Caco-2 (cell line): ENCODE measurements around the gene SH2D3A. TPM values are rescaled to one million over a fixed set of nuclear protein-coding genes. Genes with fewer than 3 reads are reported as not detected.

Experiments
- BruUV-seq: library from RNA; stranded (reverse); fragments of 400-500 nt; replicated peaks from 2 replicates; lab custom pipeline; 2021; lab: Mats Ljungman, UMichigan
- CTCF ChIA-PET: fragments of 300-600 bp; sonication (Branson Sonifier 250); formaldehyde crosslinking; loops from one replicate; lab custom pipeline; 2022; ENCODE audit warnings: antibody characterized with exemption; lab: Charles Lee
- POLR2A ChIA-PET: fragments of 300-600 bp; sonication (Branson Sonifier 250); formaldehyde crosslinking; loops from one replicate; lab custom pipeline; 2022; ENCODE audit warnings: antibody characterized with exemption; lab: Charles Lee
- DNase-seq, 2 experiments: peaks; one replicate each; pipeline versions ENCODE4 v3.0.0 to v3.0.0-alpha.2; 2020 to 2022
- H3K27me3 ChIP-seq: replicated peaks from 2 replicates; pipeline ENCODE4 v1.6.0; 2011; ENCODE audit warnings: low read length; ENCODE audit not compliant: control insufficient read depth, insufficient read depth
- H3K36me3 ChIP-seq: 2 replicates; pipeline ENCODE4 v1.5.1; 2011; ENCODE audit warnings: low read length; ENCODE audit not compliant: control insufficient read depth, insufficient read depth
- H3K4me1 ChIP-seq: fragments of 250-450 bp; sonication (Bioruptor Pico); 2 replicates; pipeline ENCODE4 v1.5.1; 2020; ENCODE audit warnings: mild to moderate bottlenecking
- H3K4me3 ChIP-seq: 2 replicates; pipeline ENCODE4 v1.5.1; 2011; ENCODE audit warnings: low read depth, mild to moderate bottlenecking, control low read depth, low read length
- H3K9me3 ChIP-seq: fragments of 250-450 bp; sonication (Bioruptor Pico); 2 replicates; pipeline ENCODE4 v1.5.1; 2020; ENCODE audit warnings: mild to moderate bottlenecking, moderate library complexity
- H3K27ac Mint-ChIP-seq: one replicate; pipeline ENCODE4 v1.8.0; 2022; ENCODE audit warnings: mixed read lengths; ENCODE audit not compliant: unreplicated experiment
- H3K27me3 Mint-ChIP-seq: one replicate; pipeline ENCODE4 v1.8.0; 2022; ENCODE audit warnings: mixed read lengths; ENCODE audit not compliant: insufficient read depth, unreplicated experiment
- H3K36me3 Mint-ChIP-seq: one replicate; pipeline ENCODE4 v1.8.0; 2022; ENCODE audit warnings: mild to moderate bottlenecking, mixed read lengths; ENCODE audit not compliant: insufficient read depth, unreplicated experiment
- H3K4me1 Mint-ChIP-seq: one replicate; pipeline ENCODE4 v1.8.0; 2022; ENCODE audit warnings: low read depth, mixed read lengths; ENCODE audit not compliant: unreplicated experiment
- H3K4me3 Mint-ChIP-seq: one replicate; pipeline ENCODE4 v1.8.0; 2022; ENCODE audit warnings: mild to moderate bottlenecking, moderate library complexity, mixed read lengths; ENCODE audit not compliant: unreplicated experiment
- H3K9me3 Mint-ChIP-seq: one replicate; pipeline ENCODE4 v1.8.0; 2022; ENCODE audit warnings: mixed read lengths; ENCODE audit not compliant: unreplicated experiment
- intact Hi-C: fragments of 100-400 bp; cut with micrococcal nuclease; formaldehyde crosslinking; loops from one replicate; pipeline ENCODE4 v1.10.0; 2022; ENCODE audit not compliant: unreplicated experiment
- total RNA-seq: library from RNA; stranded (reverse); gene quantifications from 2 replicates; pipeline ENCODE4 v1.2.3, GENCODE V29; 2022
- TF ChIP-seq, protein P1 (sequence below), 2 experiments: fragments of 200-600 bp in 1 of 2; IDR thresholded peaks; 1 replicate in 1 of 2; 2 replicates in 1 of 2; pipeline versions ENCODE4 v1.5.1 to v1.8.0; 2011 to 2022; ENCODE audit warnings: antibody characterized with exemption in 1 of 2, control low read depth in 1 of 2, inconsistent platforms in 1 of 2, low read depth in 1 of 2, low read length in 1 of 2, mild to moderate bottlenecking in 1 of 2, moderate library complexity in 1 of 2; ENCODE audit not compliant: insufficient read depth in 1 of 2, severe bottlenecking in 1 of 2, unreplicated experiment in 1 of 2

The SH2D3A gene
- total RNA-seq, 1 experiment from 2014 or later, result 20.5 TPM

DNA sequence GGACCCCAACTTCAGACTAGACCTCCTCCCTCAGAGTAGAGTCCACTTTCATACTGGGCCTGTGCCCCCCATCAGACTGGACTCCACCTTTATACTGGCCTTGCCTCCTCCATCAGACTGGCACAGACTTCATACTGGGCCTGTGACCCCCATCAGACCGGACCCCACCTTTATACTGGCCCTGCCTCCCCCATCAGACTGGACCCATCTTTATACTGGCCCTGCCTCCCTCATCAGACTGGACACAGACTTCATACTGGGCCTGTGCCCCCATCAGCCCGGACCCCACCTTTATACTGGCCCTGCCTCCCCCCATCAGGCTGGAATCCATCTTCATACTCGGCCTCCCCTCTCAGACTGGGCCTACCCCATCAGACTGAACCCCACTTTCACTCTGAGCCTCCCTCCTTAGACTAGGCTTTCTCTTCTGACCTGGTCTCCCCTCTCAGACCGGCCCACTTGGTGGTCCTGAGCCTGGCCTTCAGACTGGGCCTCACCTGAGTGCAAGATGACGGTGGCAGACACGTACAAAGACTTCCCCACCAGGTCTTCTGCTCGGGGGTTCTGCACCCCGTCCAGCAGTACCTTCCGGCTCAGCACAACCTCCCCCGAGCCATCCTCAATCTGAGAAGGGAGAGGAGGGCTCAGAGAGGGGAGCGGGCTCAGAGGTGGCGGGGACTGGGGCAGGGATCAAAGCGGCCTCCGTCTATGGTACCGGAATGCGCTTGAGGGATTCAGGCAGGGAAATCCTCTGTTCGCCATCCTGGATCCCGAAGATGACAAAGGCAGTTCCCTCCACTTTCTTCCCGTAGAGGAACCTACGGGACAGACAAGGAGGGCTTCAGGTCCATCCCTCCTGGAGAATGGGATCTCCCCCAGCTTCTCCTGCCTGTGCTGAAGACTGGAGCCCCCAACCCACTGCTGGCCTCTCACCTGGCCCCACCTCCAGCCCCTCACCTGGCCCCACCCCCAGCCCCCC lies 54.3 kb downstream of the SH2D3A start:
- Histone ChIP-seq H3K9me3 (no peaks in the 10 kb centered on the region), H3K4me3 (no peak overlapping the region), H3K36me3 (no peaks in the 10 kb centered on the region), H3K4me1 (no peaks in the 10 kb centered on the region), H3K27me3 (no peaks in the 10 kb centered on the region)
- H3K27ac Mint-ChIP-seq, result no peak overlapping the region
- peaks cover 6% of the 10 kb centered on the region for H3K36me3 Mint-ChIP-seq
- no peak for DNase-seq
- H3K4me1 Mint-ChIP-seq, result peaks cover 6% of the 10 kb centered on the region
- peaks cover 13% of the 10 kb centered on the region for H3K9me3 Mint-ChIP-seq
- H3K4me3 Mint-ChIP-seq, result no peak overlapping the region
- ChIA-PET POLR2A (no interaction called here), CTCF (no interaction called here)
- BruUV-seq, result no TSS peak
- peaks cover 7% of the 10 kb centered on the region for H3K27me3 Mint-ChIP-seq
- intact Hi-C loops, result no loop called here
- TF ChIP-seq, protein P1, sequence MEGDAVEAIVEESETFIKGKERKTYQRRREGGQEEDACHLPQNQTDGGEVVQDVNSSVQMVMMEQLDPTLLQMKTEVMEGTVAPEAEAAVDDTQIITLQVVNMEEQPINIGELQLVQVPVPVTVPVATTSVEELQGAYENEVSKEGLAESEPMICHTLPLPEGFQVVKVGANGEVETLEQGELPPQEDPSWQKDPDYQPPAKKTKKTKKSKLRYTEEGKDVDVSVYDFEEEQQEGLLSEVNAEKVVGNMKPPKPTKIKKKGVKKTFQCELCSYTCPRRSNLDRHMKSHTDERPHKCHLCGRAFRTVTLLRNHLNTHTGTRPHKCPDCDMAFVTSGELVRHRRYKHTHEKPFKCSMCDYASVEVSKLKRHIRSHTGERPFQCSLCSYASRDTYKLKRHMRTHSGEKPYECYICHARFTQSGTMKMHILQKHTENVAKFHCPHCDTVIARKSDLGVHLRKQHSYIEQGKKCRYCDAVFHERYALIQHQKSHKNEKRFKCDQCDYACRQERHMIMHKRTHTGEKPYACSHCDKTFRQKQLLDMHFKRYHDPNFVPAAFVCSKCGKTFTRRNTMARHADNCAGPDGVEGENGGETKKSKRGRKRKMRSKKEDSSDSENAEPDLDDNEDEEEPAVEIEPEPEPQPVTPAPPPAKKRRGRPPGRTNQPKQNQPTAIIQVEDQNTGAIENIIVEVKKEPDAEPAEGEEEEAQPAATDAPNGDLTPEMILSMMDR (IDR thresholded peaks at IDR 0.05; ENCODE audit: insufficient read depth in 1 of 2, low read depth in 1 of 2, low read length in 1 of 2, severe bottlenecking in 1 of 2, unreplicated experiment in 1 of 2), result no peak

DNA sequence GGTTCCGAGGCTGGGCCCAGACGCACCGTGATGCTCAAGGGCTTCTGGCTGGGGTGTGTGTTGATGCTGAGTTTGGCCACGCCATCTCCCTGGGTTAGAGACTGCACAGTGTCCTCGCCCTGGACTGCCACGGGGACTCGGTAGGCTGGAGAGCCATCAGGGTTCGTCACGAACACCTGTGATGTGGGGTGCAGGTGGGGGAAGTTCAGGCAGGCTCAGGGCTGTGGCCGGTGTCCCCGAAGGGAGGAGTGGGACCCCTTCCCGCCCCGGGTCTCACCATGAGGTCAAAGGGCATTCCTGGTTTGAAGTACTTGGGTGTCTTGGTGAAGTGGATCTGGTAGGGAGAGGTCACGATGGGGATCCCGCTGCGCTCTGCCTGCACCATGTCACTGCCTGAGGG lies 55.0 kb downstream of the SH2D3A start:
- H3K27ac Mint-ChIP-seq, result no peak overlapping the region
- no TSS peak for BruUV-seq
- H3K4me3 Mint-ChIP-seq, result no peak overlapping the region
- Histone ChIP-seq H3K4me3 (no peak overlapping the region), H3K9me3 (no peaks in the 10 kb centered on the region), H3K4me1 (no peaks in the 10 kb centered on the region), H3K36me3 (no peaks in the 10 kb centered on the region), H3K27me3 (no peaks in the 10 kb centered on the region)
- CTCF ChIA-PET, result no interaction called here
- intact Hi-C loops, result no loop called here
- peaks cover 1% of the 10 kb centered on the region for H3K4me1 Mint-ChIP-seq
- H3K9me3 Mint-ChIP-seq, result peaks cover 6% of the 10 kb centered on the region
- H3K27me3 Mint-ChIP-seq, result peaks cover 9% of the 10 kb centered on the region
- no peak for DNase-seq
- POLR2A ChIA-PET, result no interaction called here
- peaks cover 2% of the 10 kb centered on the region for H3K36me3 Mint-ChIP-seq
- TF ChIP-seq, protein P1 (IDR thresholded peaks at IDR 0.05; ENCODE audit: insufficient read depth in 1 of 2, low read depth in 1 of 2, low read length in 1 of 2, severe bottlenecking in 1 of 2, unreplicated experiment in 1 of 2), result no peak

DNA sequence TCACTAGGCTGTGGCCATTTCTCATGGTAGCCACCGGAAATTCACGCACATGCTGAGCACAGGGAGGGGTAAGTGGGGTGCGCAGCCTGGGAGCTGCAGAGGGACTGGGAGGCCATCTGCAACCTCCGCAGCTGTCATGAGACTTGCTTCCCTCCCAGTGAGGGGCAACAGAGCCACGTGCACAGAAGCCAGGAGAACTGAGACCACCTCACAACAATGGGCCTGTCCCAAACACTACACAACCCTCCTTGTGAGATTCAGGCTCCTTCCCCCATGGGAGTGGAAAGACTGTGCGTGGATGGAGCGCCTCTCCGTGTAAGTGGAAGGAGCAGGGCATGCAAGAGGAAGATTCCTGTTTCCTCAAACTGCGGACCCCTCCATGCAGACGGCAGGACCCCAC lies 55.6 kb downstream of the SH2D3A start:
- POLR2A ChIA-PET, result interaction anchor here (0.6 kb wide), 1 partner anchor 71 kb away, joined by 3 read pairs; no protein-coding TSS in a partner anchor
- BruUV-seq, result no TSS peak
- Histone ChIP-seq H3K4me1 (no peaks in the 10 kb centered on the region), H3K9me3 (no peaks in the 10 kb centered on the region), H3K4me3 (no peak overlapping the region), H3K36me3 (no peaks in the 10 kb centered on the region), H3K27me3 (no peaks in the 10 kb centered on the region)
- Mint-ChIP-seq H3K27me3 (peaks cover 9% of the 10 kb centered on the region), H3K4me1 (no peaks in the 10 kb centered on the region), H3K36me3 (no peaks in the 10 kb centered on the region), H3K27ac (no peak overlapping the region), H3K9me3 (no peaks in the 10 kb centered on the region), H3K4me3 (no peak overlapping the region)
- no peak for DNase-seq
- intact Hi-C loops, result no loop called here
- TF ChIP-seq, protein P1 (IDR thresholded peaks at IDR 0.05; ENCODE audit: insufficient read depth in 1 of 2, low read depth in 1 of 2, low read length in 1 of 2, severe bottlenecking in 1 of 2, unreplicated experiment in 1 of 2), result no peak
- CTCF ChIA-PET, result no interaction called here
